Neural cell (in vitro differentiated cells): ENCODE measurements around the gene URGCP. TPM values are rescaled to one million over a fixed set of nuclear protein-coding genes. Genes with fewer than 3 reads are reported as not detected.

Source experiments
- H2AFZ ChIP-seq: fragments of 200-600, 300-800 bp; sonication (generic), shearing (Covaris generic); 2 replicates; pipeline ENCODE4 v1.6.0; 2014; ENCODE audit warnings: low read depth, mild to moderate bottlenecking, antibody characterized with exemption, low read length, moderate library complexity
- H3F3A ChIP-seq: fragments of 200-600 bp; shearing (Covaris generic); 2 replicates; pipeline ENCODE4 v1.6.1; 2016; ENCODE audit warnings: mild to moderate bottlenecking, moderate library complexity, mixed read lengths, antibody characterized with exemption, low read length; ENCODE audit not compliant: insufficient read depth, poor library complexity, severe bottlenecking
- H3K27ac ChIP-seq: fragments of 200-600, 300-800 bp; sonication (generic), shearing (Covaris generic); 2 replicates; pipeline ENCODE4 v1.5.1; 2014; ENCODE audit warnings: mild to moderate bottlenecking, low read length, moderate library complexity
- H3K27me3 ChIP-seq: fragments of 300-800, 200-600 bp; sonication (generic), shearing (Covaris generic); 2 replicates; pipeline ENCODE4 v1.6.0; 2014; ENCODE audit warnings: mild to moderate bottlenecking, low read depth, low read length, moderate library complexity; ENCODE audit not compliant: insufficient read depth
- H3K36me3 ChIP-seq: fragments of 300-800, 200-600 bp; sonication (generic), shearing (Covaris generic); 2 replicates; pipeline ENCODE4 v1.5.1; 2014; ENCODE audit warnings: mild to moderate bottlenecking, antibody characterized with exemption, low read length, moderate library complexity; ENCODE audit not compliant: insufficient read depth
- H3K4me2 ChIP-seq: fragments of 300-800, 200-600 bp; sonication (generic), shearing (Covaris generic); 2 replicates; pipeline ENCODE4 v1.6.0; 2014; ENCODE audit warnings: mild to moderate bottlenecking, low read length
- H3K4me3 ChIP-seq: fragments of 300-800, 200-600 bp; sonication (generic), shearing (Covaris generic); 2 replicates; pipeline ENCODE4 v1.5.1; 2014; ENCODE audit warnings: mild to moderate bottlenecking, low read length, moderate library complexity
- H3K79me2 ChIP-seq: fragments of 200-600 bp; shearing (Covaris generic); replicated peaks from 2 replicates; pipeline ENCODE4 v1.6.0; 2014; ENCODE audit warnings: mild to moderate bottlenecking, low read length, moderate library complexity; ENCODE audit not compliant: insufficient read depth
- H3K9ac ChIP-seq: fragments of 300-800, 200-600 bp; sonication (generic), shearing (Covaris generic); 2 replicates; pipeline ENCODE4 v1.6.1; 2016; ENCODE audit warnings: mild to moderate bottlenecking, low read length, mixed read lengths
- H3K9me2 ChIP-seq: fragments of 200-600 bp; shearing (Covaris generic); 2 replicates; pipeline ENCODE4 v1.6.1; 2016; ENCODE audit warnings: mild to moderate bottlenecking, low read length, mixed read lengths; ENCODE audit not compliant: insufficient read depth
- H3K9me3 ChIP-seq: fragments of 200-600, 300-800 bp; sonication (generic), shearing (Covaris generic); 2 replicates; pipeline ENCODE4 v1.6.1; 2016; ENCODE audit warnings: mild to moderate bottlenecking, mixed run types, low read length, moderate library complexity, mixed read lengths
- H4K20me1 ChIP-seq: fragments of 200-600 bp; shearing (Covaris generic); 2 replicates; pipeline ENCODE4 v1.6.1; 2016; ENCODE audit warnings: mild to moderate bottlenecking, mixed run types; ENCODE audit not compliant: insufficient read depth
- CTCF ChIP-seq: fragments of 450-650 bp; IDR thresholded peaks from 2 replicates; pipeline ENCODE4 v1.5.1; 2014; ENCODE audit warnings: antibody characterized with exemption, mild to moderate bottlenecking, moderate library complexity; ENCODE audit not compliant: poor library complexity, severe bottlenecking
- EP300 ChIP-seq: fragments of 450-650 bp; conservative IDR thresholded peaks from 2 replicates; pipeline ENCODE4 v1.6.1; 2014; ENCODE audit warnings: antibody characterized with exemption, mild to moderate bottlenecking, moderate library complexity; ENCODE audit not compliant: poor library complexity, severe bottlenecking
- EZH2 ChIP-seq: fragments of 200-600, 300-800 bp; shearing (Covaris generic), sonication (generic); IDR thresholded peaks from 2 replicates; pipeline ENCODE4 v1.6.1; 2014; ENCODE audit warnings: antibody characterized with exemption, low read length, borderline replicate concordance, mild to moderate bottlenecking; ENCODE audit not compliant: insufficient read depth, poor library complexity, severe bottlenecking
- MXI1 ChIP-seq: fragments of 450-650 bp; conservative IDR thresholded peaks from 2 replicates; pipeline ENCODE4 v1.6.1; 2014; ENCODE audit warnings: antibody characterized with exemption, mild to moderate bottlenecking; ENCODE audit not compliant: poor library complexity, severe bottlenecking
- POLR2AphosphoS5 ChIP-seq: IDR thresholded peaks from 2 replicates; pipeline ENCODE4 v1.6.1; 2012
- RAD21 ChIP-seq: fragments of 450-650 bp; conservative IDR thresholded peaks from 2 replicates; pipeline ENCODE4 v1.6.1; 2014; ENCODE audit warnings: antibody characterized with exemption, mild to moderate bottlenecking, moderate library complexity
- SMC3 ChIP-seq: fragments of 450-650 bp; conservative IDR thresholded peaks from 2 replicates; pipeline ENCODE4 v1.6.1; 2014; ENCODE audit warnings: antibody characterized with exemption, mild to moderate bottlenecking, moderate library complexity; ENCODE audit not compliant: poor library complexity
- TAF1 ChIP-seq: IDR thresholded peaks from 2 replicates; pipeline ENCODE4 v1.6.1; 2012; ENCODE audit warnings: low read depth
- polyA plus RNA-seq: library from polyadenylated mRNA; depleted of rRNA; stranded (reverse); fragments of >200 nt; gene quantifications from 2 replicates; pipeline ENCODE4 v1.2.3, GENCODE V29; 2014
- TF ChIP-seq, protein P1 (sequence below): IDR thresholded peaks from 2 replicates; pipeline ENCODE4 v1.6.1; 2012; ENCODE audit warnings: borderline replicate concordance

The URGCP gene
- polyA plus RNA-seq, 1 donor from 2014 or later = 43.0 TPM

DNA sequence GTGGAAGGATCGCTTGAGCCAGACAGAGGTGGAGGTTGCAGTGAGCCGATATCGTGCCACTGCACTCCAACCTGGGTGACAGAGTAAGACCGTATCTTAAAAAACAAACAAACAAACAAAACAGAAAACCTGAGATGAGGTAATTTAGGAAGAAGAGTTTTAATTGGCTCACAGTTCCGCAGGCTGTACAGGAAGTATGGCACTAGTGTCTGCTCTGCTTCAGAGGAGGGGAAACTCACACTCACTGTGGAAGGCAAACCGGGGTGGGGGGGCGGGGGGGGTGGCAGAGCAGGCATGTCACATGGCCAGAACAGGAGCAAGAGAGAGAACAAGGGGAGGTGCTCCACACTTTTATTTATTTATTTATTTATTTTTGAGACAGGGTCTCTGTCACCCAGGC is 24.9 kb upstream of the URGCP start:
- Histone ChIP-seq H3K79me2 (no peaks in the 10 kb centered on the region), H3K27me3 (no peaks in the 10 kb centered on the region), H2AFZ (no peak overlapping the region), H3F3A (no peaks in the 10 kb centered on the region), H3K27ac (no peak overlapping the region), H3K9ac (no peak overlapping the region), H3K4me3 (no peak overlapping the region), H4K20me1 (no peaks in the 10 kb centered on the region), H3K4me2 (no peak overlapping the region), H3K9me2 (no peaks in the 10 kb centered on the region), H3K36me3 (no peaks in the 10 kb centered on the region), H3K9me3 (no peaks in the 10 kb centered on the region)
- TF ChIP-seq, protein P1, sequence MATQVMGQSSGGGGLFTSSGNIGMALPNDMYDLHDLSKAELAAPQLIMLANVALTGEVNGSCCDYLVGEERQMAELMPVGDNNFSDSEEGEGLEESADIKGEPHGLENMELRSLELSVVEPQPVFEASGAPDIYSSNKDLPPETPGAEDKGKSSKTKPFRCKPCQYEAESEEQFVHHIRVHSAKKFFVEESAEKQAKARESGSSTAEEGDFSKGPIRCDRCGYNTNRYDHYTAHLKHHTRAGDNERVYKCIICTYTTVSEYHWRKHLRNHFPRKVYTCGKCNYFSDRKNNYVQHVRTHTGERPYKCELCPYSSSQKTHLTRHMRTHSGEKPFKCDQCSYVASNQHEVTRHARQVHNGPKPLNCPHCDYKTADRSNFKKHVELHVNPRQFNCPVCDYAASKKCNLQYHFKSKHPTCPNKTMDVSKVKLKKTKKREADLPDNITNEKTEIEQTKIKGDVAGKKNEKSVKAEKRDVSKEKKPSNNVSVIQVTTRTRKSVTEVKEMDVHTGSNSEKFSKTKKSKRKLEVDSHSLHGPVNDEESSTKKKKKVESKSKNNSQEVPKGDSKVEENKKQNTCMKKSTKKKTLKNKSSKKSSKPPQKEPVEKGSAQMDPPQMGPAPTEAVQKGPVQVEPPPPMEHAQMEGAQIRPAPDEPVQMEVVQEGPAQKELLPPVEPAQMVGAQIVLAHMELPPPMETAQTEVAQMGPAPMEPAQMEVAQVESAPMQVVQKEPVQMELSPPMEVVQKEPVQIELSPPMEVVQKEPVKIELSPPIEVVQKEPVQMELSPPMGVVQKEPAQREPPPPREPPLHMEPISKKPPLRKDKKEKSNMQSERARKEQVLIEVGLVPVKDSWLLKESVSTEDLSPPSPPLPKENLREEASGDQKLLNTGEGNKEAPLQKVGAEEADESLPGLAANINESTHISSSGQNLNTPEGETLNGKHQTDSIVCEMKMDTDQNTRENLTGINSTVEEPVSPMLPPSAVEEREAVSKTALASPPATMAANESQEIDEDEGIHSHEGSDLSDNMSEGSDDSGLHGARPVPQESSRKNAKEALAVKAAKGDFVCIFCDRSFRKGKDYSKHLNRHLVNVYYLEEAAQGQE = no peak
- TF ChIP-seq POLR2AphosphoS5 = no peak
- no peak for TF ChIP-seq EZH2
- no peak for TF ChIP-seq MXI1

- Histone ChIP-seq H3K27me3 (no peaks in the 10 kb centered on the region), H3K36me3 (no peaks in the 10 kb centered on the region), H3K79me2 (no peaks in the 10 kb centered on the region), H3F3A (no peaks in the 10 kb centered on the region), H3K9ac (no peak overlapping the region), H2AFZ (no peak overlapping the region), H3K9me3 (no peaks in the 10 kb centered on the region), H3K4me2 (no peak overlapping the region), H3K9me2 (no peaks in the 10 kb centered on the region), H4K20me1 (no peaks in the 10 kb centered on the region), H3K4me3 (no peak overlapping the region), H3K27ac (no peak overlapping the region)
- no peak for TF ChIP-seq EP300
- TF ChIP-seq CTCF = no peak
- no peak for TF ChIP-seq POLR2AphosphoS5
- no peak for TF ChIP-seq SMC3
- TF ChIP-seq MXI1 = no peak
- no peak for TF ChIP-seq RAD21
- no peak for TF ChIP-seq EZH2
- no peak for TF ChIP-seq TAF1
Observed at GRCh38 chr7:43929529-43930457, 23.4 kb upstream of the URGCP start.
